Kidney epithelial cell (primary cell): ENCODE data around the gene UBASH3A. TPM values are rescaled to one million over a fixed set of nuclear protein-coding genes. Genes with fewer than 3 reads are reported as not detected.

Source experiments
- DNase-seq: peaks from one replicate; pipeline ENCODE4 v3.0.0-alpha.2; 2010; ENCODE audit warnings: low read depth
- H3K27me3 ChIP-seq: 2 replicates; pipeline ENCODE4 v1.6.0; 2011; ENCODE audit warnings: low read length; ENCODE audit not compliant: control insufficient read depth, insufficient read depth
- H3K36me3 ChIP-seq: 2 replicates; pipeline ENCODE4 v1.5.1; 2011; ENCODE audit warnings: low read length; ENCODE audit not compliant: control insufficient read depth, insufficient read depth
- H3K4me3 ChIP-seq: 2 replicates; pipeline ENCODE4 v1.5.1; 2011; ENCODE audit warnings: low read depth, mild to moderate bottlenecking, control low read depth, low read length
- CTCF ChIP-seq: IDR thresholded peaks from 2 replicates; pipeline ENCODE4 v1.5.1; 2011; ENCODE audit warnings: mild to moderate bottlenecking, moderate library complexity, low read length, control low read depth, inconsistent platforms; ENCODE audit not compliant: insufficient read depth, poor library complexity, severe bottlenecking
- total RNA-seq: library from RNA; depleted of rRNA; stranded (reverse); fragments of >200 nt; gene quantifications from 2 replicates; pipeline ENCODE4 v1.2.3, GENCODE V29; 2015

Gene UBASH3A
- total RNA-seq, 1 donor from 2014 or later: not detected

GRCh38 chr21:42441963-42442362, 38.3 kb downstream of the UBASH3A start:
- TF ChIP-seq CTCF: no peak
- Histone ChIP-seq H3K36me3 (no peaks in the 10 kb centered on the region), H3K27me3 (no peaks in the 10 kb centered on the region), H3K4me3 (no peak overlapping the region)
- DNase-seq: no peak

GRCh38 chr21:42443181-42443785, 39.6 kb downstream of the UBASH3A start:
- no peak for TF ChIP-seq CTCF
- Histone ChIP-seq H3K36me3 (no peaks in the 10 kb centered on the region), H3K4me3 (no peak overlapping the region), H3K27me3 (no peaks in the 10 kb centered on the region)
- no peak for DNase-seq

GRCh38 chr21:42443876-42444744, 40.4 kb downstream of the UBASH3A start:
- Histone ChIP-seq H3K4me3 (no peak overlapping the region), H3K36me3 (no peaks in the 10 kb centered on the region), H3K27me3 (no peaks in the 10 kb centered on the region)
- DNase-seq: no peak
- no peak for TF ChIP-seq CTCF

- no peak for TF ChIP-seq CTCF
- DNase-seq: no peak
- H3K36me3 ChIP-seq: no peaks in the 10 kb centered on the region
- no peaks in the 10 kb centered on the region for H3K27me3 ChIP-seq
- H3K4me3 ChIP-seq: no peak overlapping the region
Measured at GRCh38 chr21:42444745-42445059, 41.0 kb downstream of the UBASH3A start.

GRCh38 chr21:42445311-42445710, 41.6 kb downstream of the UBASH3A start:
- Histone ChIP-seq H3K36me3 (no peaks in the 10 kb centered on the region), H3K4me3 (no peak overlapping the region), H3K27me3 (no peaks in the 10 kb centered on the region)
- TF ChIP-seq CTCF: no peak
- no peak for DNase-seq
